ENCODE data around the gene DTX2. TPM values are rescaled to one million over a fixed set of nuclear protein-coding genes. Genes with fewer than 3 reads are reported as not detected.
"Not testable (repeated sequence)": the region's sequence is repeated elsewhere in the genome, so short reads cannot be mapped to it uniquely, and the experiment has no call there.

DTX2 gene
- total RNA-seq, 3 donors from 2014 or later, result 52.3 to 91.6 (median 83.7) TPM

DNA sequence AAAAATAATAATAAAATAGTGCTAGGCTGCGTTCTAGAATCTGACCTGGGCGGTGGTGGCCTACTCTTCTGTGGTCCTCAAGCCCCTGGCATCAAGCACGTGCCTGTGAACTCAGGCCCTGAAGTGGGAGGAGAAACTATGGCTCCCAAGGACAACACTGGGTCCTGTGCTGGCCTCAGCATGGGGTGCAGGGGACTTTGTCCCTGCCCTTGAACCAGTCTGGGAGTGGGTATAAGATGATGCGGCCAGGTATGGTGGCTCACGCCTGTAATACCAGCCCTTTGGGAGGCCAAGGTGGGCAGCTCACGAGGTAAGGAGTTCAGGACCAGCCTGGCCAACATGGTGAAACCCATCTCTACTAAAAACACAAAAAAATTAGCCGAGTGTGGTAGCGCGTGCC lies 31.3 kb upstream of the DTX2 start:
- H3K4me1 ChIP-seq (ENCODE audit: low read depth), result no peaks in the 10 kb centered on the region
- no peaks in the 10 kb centered on the region for H3K9me3 ChIP-seq
- intact Hi-C loops (cut with DNase I, micrococcal nuclease), result no loop called here
- no peaks in the 10 kb centered on the region for H3K36me3 ChIP-seq (ENCODE audit: low read depth)
- TF ChIP-seq CTCF (IDR thresholded peaks at IDR 0.05), result no peak
- no peak overlapping the region for H3K4me3 ChIP-seq
- no peak for ATAC-seq
- DNase-seq, result no peak

DNA sequence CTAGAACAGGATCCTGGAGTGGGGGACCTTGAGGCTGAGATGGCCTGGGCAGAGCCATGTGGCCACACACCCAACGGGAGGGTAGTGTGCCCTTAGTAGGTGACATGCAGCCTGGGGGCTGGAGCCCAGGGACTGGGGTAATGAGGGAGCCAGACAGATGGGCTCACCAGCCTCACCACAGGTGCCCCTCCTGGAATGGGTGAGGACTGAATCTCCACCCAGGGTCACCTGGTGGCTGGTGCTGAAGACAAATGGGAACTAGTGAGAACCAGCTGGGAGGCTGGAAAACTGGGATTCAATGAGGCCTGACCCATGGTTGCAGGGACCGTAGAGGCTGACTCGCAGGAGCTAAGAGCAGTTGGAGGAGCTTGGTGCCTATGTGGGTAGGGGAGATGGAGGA lies 30.7 kb upstream of the DTX2 start:
- H3K4me3 ChIP-seq, result no peak overlapping the region
- intact Hi-C loops (cut with DNase I, micrococcal nuclease), result no loop called here
- ATAC-seq, result no peak
- no peaks in the 10 kb centered on the region for H3K9me3 ChIP-seq
- DNase-seq, result no peak
- no peak for TF ChIP-seq CTCF (IDR thresholded peaks at IDR 0.05)
- no peaks in the 10 kb centered on the region for H3K36me3 ChIP-seq (ENCODE audit: low read depth)
- no peaks in the 10 kb centered on the region for H3K4me1 ChIP-seq (ENCODE audit: low read depth)

GRCh38 chr7:76437873-76438272 lies 23.6 kb upstream of the DTX2 start:
- intact Hi-C loops (cut with DNase I, micrococcal nuclease); H3K4me3 ChIP-seq; H3K9me3 ChIP-seq; H3K36me3 ChIP-seq (ENCODE audit: low read depth); H3K4me1 ChIP-seq (ENCODE audit: low read depth): not testable (repeated sequence)
- ATAC-seq (peak; percentile 87), DNase-seq (peak; percentile 59 to 88 (median 62))
- TF ChIP-seq CTCF (IDR thresholded peaks at IDR 0.05), result peak; percentile 19

- intact Hi-C loops (cut with DNase I, micrococcal nuclease); DNase-seq; H3K4me1 ChIP-seq (ENCODE audit: low read depth); H3K36me3 ChIP-seq (ENCODE audit: low read depth); H3K9me3 ChIP-seq; H3K4me3 ChIP-seq: not testable (repeated sequence)
- ATAC-seq, result peak; percentile 15
These were observed 22.2 kb upstream of the DTX2 start for GRCh38 chr7:76439120-76439888.

- ATAC-seq; intact Hi-C loops (cut with DNase I, micrococcal nuclease); H3K9me3 ChIP-seq; H3K36me3 ChIP-seq (ENCODE audit: low read depth); H3K4me1 ChIP-seq (ENCODE audit: low read depth); H3K4me3 ChIP-seq; DNase-seq: not testable (repeated sequence)
These were observed 21.1 kb upstream of the DTX2 start for GRCh38 chr7:76440404-76440803.

DNA sequence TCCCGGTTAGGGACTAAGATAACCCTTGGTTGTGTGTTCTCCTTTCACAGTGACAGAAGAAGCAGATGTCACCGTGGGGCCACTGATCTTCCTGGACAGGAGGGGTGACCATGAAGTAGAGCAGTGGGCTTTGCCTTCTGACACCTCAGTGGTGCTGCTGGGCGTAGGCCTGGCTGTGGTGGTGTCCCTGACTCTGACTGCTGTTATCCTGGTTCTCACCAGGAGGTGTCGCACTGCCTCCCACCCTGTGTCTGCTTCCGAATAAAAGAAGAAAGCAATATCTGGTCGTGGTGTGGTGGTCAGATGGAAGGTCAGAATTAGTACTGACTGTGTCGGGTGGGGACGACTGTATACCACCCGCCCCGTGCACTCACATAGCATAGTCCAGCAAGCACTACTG lies 19.7 kb upstream of the DTX2 start:
- H3K9me3 ChIP-seq; DNase-seq; H3K4me1 ChIP-seq (ENCODE audit: low read depth); intact Hi-C loops (cut with DNase I, micrococcal nuclease); H3K4me3 ChIP-seq; H3K36me3 ChIP-seq (ENCODE audit: low read depth): not testable (repeated sequence)
- peak; percentile 69 for ATAC-seq

- DNase-seq; H3K4me1 ChIP-seq (ENCODE audit: low read depth); H3K9me3 ChIP-seq; intact Hi-C loops (cut with DNase I, micrococcal nuclease); H3K4me3 ChIP-seq; H3K36me3 ChIP-seq (ENCODE audit: low read depth); ATAC-seq: not testable (repeated sequence)
These were observed 18.7 kb upstream of the DTX2 start for GRCh38 chr7:76442664-76443446.

- intact Hi-C loops (cut with DNase I, micrococcal nuclease); H3K36me3 ChIP-seq (ENCODE audit: low read depth); DNase-seq; H3K4me3 ChIP-seq; H3K9me3 ChIP-seq; H3K4me1 ChIP-seq (ENCODE audit: low read depth): not testable (repeated sequence)
- peak; percentile 50 for ATAC-seq
These were observed 17.7 kb upstream of the DTX2 start for GRCh38 chr7:76443846-76444245.

DNA sequence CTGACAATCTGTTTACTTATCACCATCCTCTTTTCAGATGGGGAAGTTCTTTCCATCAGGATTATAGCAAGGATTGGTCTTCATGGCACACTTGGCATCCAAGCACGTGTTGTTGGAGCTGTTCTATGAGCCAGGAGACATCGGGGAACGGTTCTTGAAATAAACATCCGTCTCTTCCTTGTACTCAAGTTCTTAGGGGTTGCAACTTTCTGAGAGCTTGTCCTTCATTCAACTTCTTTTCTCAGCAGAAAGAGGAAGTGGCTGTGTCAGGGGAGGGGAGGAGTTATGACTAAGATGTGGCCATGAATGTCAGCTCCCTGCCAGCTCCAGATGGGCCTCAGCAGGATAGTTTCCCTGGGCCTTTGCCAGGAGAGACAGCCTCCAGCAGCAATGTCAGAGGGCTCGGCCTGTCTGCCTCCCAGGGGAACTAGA lies 15.9 kb upstream of the DTX2 start:
- ATAC-seq (peak; percentile 84), DNase-seq (peak in 1 of 3 donors; percentile 74)
- H3K9me3 ChIP-seq; H3K4me3 ChIP-seq; H3K36me3 ChIP-seq (ENCODE audit: low read depth); H3K4me1 ChIP-seq (ENCODE audit: low read depth); intact Hi-C loops (cut with DNase I, micrococcal nuclease): not testable (repeated sequence)

DNA sequence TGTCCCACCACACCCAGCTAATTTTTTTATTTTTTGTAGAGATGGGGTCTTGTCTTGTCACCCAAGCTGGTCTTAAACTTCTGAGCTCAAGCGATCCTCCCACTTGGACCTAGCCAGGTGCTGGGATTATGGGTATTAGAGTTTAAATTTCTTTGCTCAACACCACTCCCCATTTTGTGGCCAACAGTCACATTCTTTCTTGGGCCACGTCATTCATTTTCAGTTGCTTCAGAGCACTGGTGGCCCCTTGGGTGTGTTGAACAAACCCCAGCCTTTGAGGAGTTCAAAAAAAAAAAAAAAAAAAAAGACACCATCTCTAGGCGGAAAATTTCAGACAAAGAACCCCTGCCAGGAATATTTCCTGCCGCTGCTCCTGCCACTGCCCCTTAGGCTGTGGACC lies 4.5 kb upstream of the DTX2 start:
- intact Hi-C loops (cut with DNase I, micrococcal nuclease); H3K36me3 ChIP-seq (ENCODE audit: low read depth); H3K4me3 ChIP-seq; H3K9me3 ChIP-seq; ATAC-seq; H3K4me1 ChIP-seq (ENCODE audit: low read depth); DNase-seq: not testable (repeated sequence)

DNA sequence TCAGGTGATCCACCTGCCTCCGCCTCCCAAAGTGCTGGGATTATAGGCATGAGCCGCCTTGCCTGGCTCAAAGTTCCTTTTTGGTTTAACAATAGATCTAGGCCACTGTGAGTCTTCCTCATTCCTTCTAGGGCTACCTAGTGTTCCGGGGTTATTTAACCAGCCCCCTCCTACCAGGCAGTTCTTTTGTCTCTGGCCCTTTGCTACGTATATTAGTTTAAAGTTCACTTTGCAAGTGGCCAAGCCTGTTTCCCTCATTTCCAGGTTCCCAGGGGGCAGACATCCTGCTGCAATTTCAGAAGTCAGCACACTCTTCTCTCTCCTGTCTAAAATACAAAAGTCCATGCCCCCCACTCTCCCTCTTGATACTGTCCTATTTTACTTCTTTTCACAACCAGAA lies 3.0 kb upstream of the DTX2 start:
- ATAC-seq (peak; percentile 77), DNase-seq (peak in 1 of 3 donors; percentile 80)
- H3K4me3 ChIP-seq; H3K36me3 ChIP-seq (ENCODE audit: low read depth); intact Hi-C loops (cut with DNase I, micrococcal nuclease); H3K9me3 ChIP-seq; H3K4me1 ChIP-seq (ENCODE audit: low read depth): not testable (repeated sequence)
